NCI-H446 (cell line): ENCODE results near the gene PHACTR3.
A peak's percentile ranks its signal among the peaks of the same experiment; 100 is the strongest.
"Not testable (repeated sequence)": the region's sequence is repeated elsewhere in the genome, so short reads cannot be mapped to it uniquely, and the experiment has no call there.

Source experiments
- DNase-seq, 2 experiments: peaks; one replicate each; lab custom pipeline; 2025; lab: John Stamatoyannopoulos, UW

PHACTR3 gene

GRCh38 chr20:59589086-59589684, 15.2 kb upstream of the PHACTR3 start:
- no peak for DNase-seq

GRCh38 chr20:59591061-59591460, 13.3 kb upstream of the PHACTR3 start:
- no peak for DNase-seq

GRCh38 chr20:59596690-59597089, 7.7 kb upstream of the PHACTR3 start:
- DNase-seq = no peak

- DNase-seq = no peak
These were observed 7.1 kb upstream of the PHACTR3 start for GRCh38 chr20:59597240-59597639.

- DNase-seq = peak; percentile 52 to 75
These were observed 5.6 kb upstream of the PHACTR3 start for GRCh38 chr20:59598625-59599310.

- no peak for DNase-seq
These were observed 4.4 kb upstream of the PHACTR3 start for GRCh38 chr20:59599941-59600340.

- no peak for DNase-seq
These were observed 3.9 kb upstream of the PHACTR3 start for GRCh38 chr20:59600472-59600871.

- DNase-seq = no peak
These were observed 1.7 kb upstream of the PHACTR3 start for GRCh38 chr20:59602546-59603080.

GRCh38 chr20:59603176-59603575, 1.2 kb upstream of the PHACTR3 start:
- no peak for DNase-seq

- no peak for DNase-seq
These were observed 631 bp downstream of the PHACTR3 start for GRCh38 chr20:59604741-59605600.

GRCh38 chr20:59605601-59606364, 1.4 kb downstream of the PHACTR3 start:
- peak in 1 of 2 experiments; percentile 34 for DNase-seq

- DNase-seq = no peak
These were observed 2.2 kb downstream of the PHACTR3 start for GRCh38 chr20:59606566-59606965.

- DNase-seq = no peak
These were observed 4.1 kb downstream of the PHACTR3 start for GRCh38 chr20:59608396-59608795.

- no peak for DNase-seq
These were observed 4.5 kb downstream of the PHACTR3 start for GRCh38 chr20:59608871-59609270.

- no peak for DNase-seq
These were observed 6.9 kb downstream of the PHACTR3 start for GRCh38 chr20:59611286-59611685.

- no peak for DNase-seq
These were observed 9.5 kb downstream of the PHACTR3 start for GRCh38 chr20:59613861-59614260.

GRCh38 chr20:59614714-59615113, 10.4 kb downstream of the PHACTR3 start:
- DNase-seq = peak in 1 of 2 experiments; percentile 12

GRCh38 chr20:59616306-59616705, 12.0 kb downstream of the PHACTR3 start:
- DNase-seq = no peak

GRCh38 chr20:59617221-59617620, 12.9 kb downstream of the PHACTR3 start:
- no peak for DNase-seq

- DNase-seq = peak; percentile 33 to 68
These were observed 13.8 kb downstream of the PHACTR3 start for GRCh38 chr20:59618131-59618530.

- DNase-seq = not testable (repeated sequence)
These were observed 14.2 kb downstream of the PHACTR3 start for GRCh38 chr20:59618585-59618984.
